HG02970 (cell line): ENCODE results near the gene LTC4S.

Experiments
- ATAC-seq: cut with Tn5 transposase; IDR thresholded peaks from one replicate; pipeline ENCODE4 v1.9.1; 2021; ENCODE audit warnings: mild to moderate bottlenecking, moderate library complexity, moderate number of reproducible peaks; ENCODE audit not compliant: unreplicated experiment, low FRiP score

The LTC4S gene

GRCh38 chr5:179805070-179805528 lies 11.3 kb downstream of the LTC4S start:
- no peak for ATAC-seq

GRCh38 chr5:179805529-179806249 lies 11.9 kb downstream of the LTC4S start:
- peak; percentile 14 for ATAC-seq

DNA sequence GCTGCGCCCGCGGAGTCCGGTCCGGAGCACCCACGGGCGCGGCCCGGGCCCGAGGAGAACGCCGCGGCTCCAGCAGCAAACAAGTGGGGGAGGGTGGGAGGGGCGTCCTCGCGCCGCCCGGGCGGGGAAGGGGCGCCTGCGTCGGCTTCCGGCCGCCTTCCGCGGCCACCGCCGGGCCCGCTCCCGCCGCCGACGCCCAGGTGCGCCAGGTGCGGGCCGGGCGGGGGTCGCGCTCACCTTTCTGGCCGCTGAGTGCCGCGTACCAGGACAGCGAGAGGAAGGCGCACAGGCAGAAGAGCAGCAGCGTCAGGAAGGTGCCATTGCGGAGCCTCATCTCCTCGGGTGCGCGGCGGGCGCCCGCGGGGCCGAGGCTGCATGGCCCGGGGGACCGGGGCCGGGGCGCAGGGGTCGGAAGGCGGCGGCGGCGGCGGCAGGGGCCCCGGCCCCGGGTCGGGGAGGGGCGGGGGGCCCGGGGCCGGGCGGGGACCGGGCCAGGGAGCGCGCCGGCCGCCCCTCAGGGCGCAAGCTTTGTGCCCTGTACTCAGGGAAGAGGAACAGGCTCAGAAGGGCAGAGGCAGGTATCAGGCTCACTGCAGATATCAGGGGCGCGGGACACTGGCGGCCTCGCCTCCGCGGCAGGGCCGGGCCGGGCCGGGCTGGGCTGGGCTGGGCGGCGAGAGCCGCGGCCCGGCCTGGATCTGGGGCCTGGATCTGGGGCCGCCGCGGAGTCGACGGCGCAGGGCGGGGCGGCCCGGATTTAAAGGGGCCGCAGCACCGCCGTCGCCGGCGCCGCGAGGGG lies 12.7 kb downstream of the LTC4S start, which contains the start of gene MGAT4B:
TSS of gene MGAT4B (minus strand) at position 617 of the 799 bp plus-strand sequence. CDS start at position 334, 283 bp downstream.
- peak; percentile 62 for ATAC-seq

DNA sequence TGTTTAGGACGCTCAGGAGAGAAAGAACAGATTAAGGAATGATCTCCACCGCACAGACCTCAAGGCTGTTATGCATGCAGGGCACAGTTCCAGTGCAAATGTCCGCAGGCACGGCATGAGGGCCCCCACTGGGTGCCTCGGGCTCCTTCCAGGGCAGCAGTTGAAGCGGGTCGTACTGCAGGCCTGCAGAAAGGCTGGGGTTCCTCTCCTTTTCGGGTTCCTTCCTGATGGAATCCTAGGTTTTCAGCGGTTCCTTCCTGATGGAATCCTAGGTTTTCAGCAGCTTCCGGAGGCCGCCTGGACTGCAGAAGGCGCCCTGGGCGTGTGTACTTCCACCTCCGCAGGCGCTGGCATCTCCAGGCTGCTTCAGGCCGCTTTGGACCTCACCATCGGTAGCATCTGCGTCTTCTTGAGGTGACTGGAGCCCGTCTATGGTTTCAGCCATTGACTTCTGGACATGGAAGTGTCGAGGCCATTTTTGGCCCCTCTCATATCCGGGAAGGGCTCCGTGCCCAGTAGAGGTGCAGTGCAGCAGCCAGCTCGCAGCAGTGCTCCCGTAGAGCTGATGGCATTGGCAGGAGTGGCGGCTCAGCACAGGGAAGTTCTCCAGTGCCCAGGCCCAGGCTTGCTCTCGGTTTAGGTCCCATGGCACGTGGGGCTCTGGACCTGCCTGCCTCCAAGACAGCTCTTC lies 18.5 kb downstream of the LTC4S start:
- ATAC-seq = no peak

- no peak for ATAC-seq
These were observed 19.3 kb downstream of the LTC4S start for GRCh38 chr5:179812997-179813607.

DNA sequence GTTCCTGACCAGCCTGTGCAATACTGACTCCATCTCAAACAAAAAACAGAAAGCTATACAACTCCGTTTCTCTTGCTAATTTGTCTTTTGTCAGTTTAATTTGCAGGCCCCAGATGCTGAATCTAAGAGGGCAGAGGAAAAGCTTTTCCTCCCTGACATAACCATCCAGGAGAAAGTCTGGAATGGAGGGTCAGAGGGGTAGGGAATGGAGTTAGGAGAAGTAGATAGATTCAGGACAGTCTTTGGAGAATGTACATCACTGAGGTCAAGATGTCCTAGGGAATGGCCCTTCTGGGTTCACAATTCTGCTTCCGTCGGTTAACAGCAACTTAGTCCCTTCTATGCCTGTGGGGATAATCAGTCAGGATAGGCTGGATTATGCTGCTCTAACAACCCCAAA lies 20.3 kb downstream of the LTC4S start:
- no peak for ATAC-seq

GRCh38 chr5:179815491-179816249 lies 21.9 kb downstream of the LTC4S start:
- no peak for ATAC-seq

GRCh38 chr5:179816401-179816795 lies 22.6 kb downstream of the LTC4S start:
- ATAC-seq = no peak

- no peak for ATAC-seq
These were observed 23.1 kb downstream of the LTC4S start for GRCh38 chr5:179816796-179817469.

- ATAC-seq = no peak
These were observed 23.7 kb downstream of the LTC4S start for GRCh38 chr5:179817470-179817840.

GRCh38 chr5:179817890-179818745 lies 24.3 kb downstream of the LTC4S start:
- ATAC-seq = no peak

- ATAC-seq = peak; percentile 51
These were observed 25.0 kb downstream of the LTC4S start for GRCh38 chr5:179818746-179819295.

GRCh38 chr5:179819296-179820126 lies 25.7 kb downstream of the LTC4S start:
- ATAC-seq = no peak

DNA sequence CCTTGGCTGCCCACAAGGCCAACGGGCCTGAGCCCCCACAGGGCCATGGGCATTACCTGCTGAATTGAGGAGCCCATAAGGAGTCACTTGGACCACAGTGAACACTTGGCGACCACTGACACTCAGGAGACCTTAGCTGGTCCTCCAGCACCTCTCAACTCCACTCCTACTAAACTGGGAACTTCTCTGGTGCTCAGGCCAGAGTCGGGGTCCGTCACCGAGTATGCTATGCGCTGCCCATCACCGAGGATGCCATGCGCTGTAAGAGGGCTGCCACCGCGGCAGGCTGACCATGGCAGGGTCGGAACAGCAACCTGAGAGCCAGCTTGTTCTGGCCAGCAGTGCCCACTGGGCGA lies 26.3 kb downstream of the LTC4S start:
- no peak for ATAC-seq

DNA sequence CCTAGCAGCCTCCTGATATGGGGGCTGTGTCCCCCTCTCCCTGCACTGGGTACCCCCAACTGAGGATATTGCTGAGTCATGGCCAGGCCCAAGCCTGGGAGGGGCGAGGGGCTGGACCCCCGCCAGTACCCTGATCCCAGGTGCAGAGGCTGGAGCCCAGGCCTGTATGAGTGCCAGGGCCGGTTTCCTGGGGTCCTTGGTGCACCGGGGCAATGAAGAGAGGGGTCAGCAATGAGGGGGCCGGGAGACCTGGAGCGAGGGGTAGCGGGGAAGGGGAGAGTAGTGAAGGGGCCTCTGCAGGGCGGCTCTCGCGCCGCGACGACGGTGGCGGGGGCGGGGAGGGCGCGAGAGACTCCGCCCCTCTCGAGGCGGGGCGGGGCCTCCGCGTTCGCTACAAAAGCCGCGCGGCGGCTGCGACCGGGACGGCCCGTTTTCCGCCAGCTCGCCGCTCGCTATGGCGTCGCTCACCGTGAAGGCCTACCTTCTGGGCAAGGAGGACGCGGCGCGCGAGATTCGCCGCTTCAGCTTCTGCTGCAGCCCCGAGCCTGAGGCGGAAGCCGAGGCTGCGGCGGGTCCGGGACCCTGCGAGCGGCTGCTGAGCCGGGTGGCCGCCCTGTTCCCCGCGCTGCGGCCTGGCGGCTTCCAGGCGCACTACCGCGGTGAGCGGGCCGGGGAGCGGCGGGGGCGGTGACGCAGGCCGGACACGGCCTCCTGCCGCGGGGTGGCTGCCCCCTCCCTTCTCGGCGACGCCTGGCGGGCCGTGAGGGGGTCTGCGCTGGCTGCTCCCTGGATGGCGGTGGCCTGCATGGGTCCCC lies 26.9 kb downstream of the LTC4S start, which contains the start of gene SQSTM1:
TSS of gene SQSTM1 (plus strand) at position 423 of the 815 bp plus-strand sequence. CDS start at position 455, 32 bp downstream.
- ATAC-seq = peak; percentile 41

DNA sequence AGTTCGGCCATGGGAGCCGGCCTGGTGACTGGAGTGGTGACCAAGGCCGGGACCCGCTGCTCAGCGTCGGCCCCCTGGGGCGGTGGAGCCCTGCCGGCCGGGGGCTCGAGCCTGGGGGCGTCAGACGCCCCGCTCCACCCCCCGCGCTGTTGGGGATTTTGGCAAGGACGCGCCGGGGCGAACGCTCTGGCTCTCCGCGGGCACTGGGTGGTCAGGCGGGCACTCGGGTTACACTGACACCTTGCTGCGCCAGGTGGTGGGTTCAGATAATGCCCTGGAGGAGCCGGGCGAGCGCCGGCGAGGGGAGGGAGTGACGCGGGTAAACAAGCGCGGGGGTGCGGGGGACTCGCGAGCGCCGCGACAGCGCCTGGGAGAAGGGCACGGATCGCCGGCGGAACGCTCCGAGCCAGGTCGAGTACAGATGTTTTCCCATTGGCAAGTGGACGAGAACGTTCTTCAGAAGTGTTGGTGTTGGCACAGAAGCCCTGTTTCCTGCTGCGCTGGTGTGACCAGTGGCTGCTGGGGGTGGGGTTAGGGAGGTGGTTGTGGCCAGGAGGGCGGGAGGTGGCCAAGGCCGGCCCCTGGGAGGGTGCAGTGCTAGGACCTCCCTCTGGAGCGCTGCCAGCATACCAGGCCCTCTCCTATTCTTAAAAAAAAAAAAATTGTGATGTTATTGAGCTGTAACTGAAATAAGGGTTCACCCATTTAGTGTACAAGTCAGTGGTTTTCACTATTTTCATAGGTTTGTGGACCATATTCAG lies 27.7 kb downstream of the LTC4S start:
- ATAC-seq = peak; percentile 26
